Endothelial cell of umbilical vein (primary cell): ENCODE results near the gene DEFB113. TPM values are rescaled to one million over a fixed set of nuclear protein-coding genes. Genes with fewer than 3 reads are reported as not detected.

Experiments used
- BruUV-seq: library from RNA; stranded (reverse); fragments of 400-500 nt; replicated peaks from 2 replicates; lab custom pipeline; 2021; lab: Mats Ljungman, UMichigan
- CTCF ChIA-PET: fragments of 300-600, 350-600 bp; sonication (Branson Sonifier 250); formaldehyde crosslinking; loops from one replicate; lab custom pipeline; 2021; ENCODE audit warnings: antibody characterized with exemption, inconsistent platforms; lab: Charles Lee
- POLR2A ChIA-PET: fragments of 300-600, 350-600 bp; sonication (Branson Sonifier 250); formaldehyde crosslinking; loops from one replicate; lab custom pipeline; 2021; ENCODE audit warnings: antibody characterized with exemption, inconsistent platforms; lab: Charles Lee
- DNase-seq: peaks from one replicate; pipeline ENCODE4 v3.0.0-alpha.2; 2011; ENCODE audit warnings: low read depth, low spot score
- FAIRE-seq: peaks from 2 replicates; lab custom pipeline; 2011; peaks lifted over from hg19 to GRCh38; lab: Jason Lieb, UNC
- H2AFZ ChIP-seq: 2 replicates; pipeline ENCODE4 v1.6.0; 2012; ENCODE audit warnings: low read depth, low read length, control low read depth, inconsistent platforms
- H3K27ac ChIP-seq: 2 replicates; pipeline ENCODE4 v1.5.1; 2011; ENCODE audit warnings: low read depth, mild to moderate bottlenecking, control low read depth, low read length, moderate library complexity; ENCODE audit not compliant: insufficient read depth
- H3K27me3 ChIP-seq, 2 experiments: 2 replicates each; pipeline versions ENCODE4 v1.6.0 to v1.6.1; 2011; ENCODE audit warnings: low read length in 2 of 2, mixed read lengths in 1 of 2; ENCODE audit not compliant: control insufficient read depth in 2 of 2, insufficient read depth in 2 of 2
- H3K36me3 ChIP-seq, 2 experiments: 2 replicates in 1 of 2; 3 replicates in 1 of 2; pipeline ENCODE4 v1.5.1; 2011; ENCODE audit warnings: low read length in 2 of 2, mild to moderate bottlenecking in 1 of 2, moderate library complexity in 1 of 2; ENCODE audit not compliant: control insufficient read depth in 2 of 2, insufficient read depth in 2 of 2; ENCODE audit errors: extremely low read depth in 1 of 2
- H3K4me1 ChIP-seq: 3 replicates; pipeline ENCODE4 v1.5.1; 2011; ENCODE audit warnings: mild to moderate bottlenecking, low read length; ENCODE audit not compliant: control insufficient read depth, insufficient read depth; ENCODE audit errors: extremely low read depth
- H3K4me2 ChIP-seq: 2 replicates; pipeline ENCODE4 v1.6.1; 2011; ENCODE audit warnings: low read length, control low read depth, mixed read lengths; ENCODE audit not compliant: insufficient read depth
- H3K4me3 ChIP-seq, 3 experiments: fragments of 200-600 bp in 1 of 3; sonication (generic), shearing (Covaris generic) in 1 of 3; replicated peaks in 1 of 3; 2 replicates each; pipeline ENCODE4 v1.5.1; 2011 to 2016; ENCODE audit warnings: control low read depth in 3 of 3, low read length in 3 of 3, mild to moderate bottlenecking in 2 of 3, inconsistent platforms in 1 of 3, low read depth in 1 of 3, moderate library complexity in 1 of 3; ENCODE audit not compliant: insufficient read depth in 1 of 3
- H3K79me2 ChIP-seq: 2 replicates; pipeline ENCODE4 v1.6.0; 2012; ENCODE audit warnings: low read length, inconsistent platforms; ENCODE audit not compliant: control insufficient read depth, insufficient read depth
- H3K9ac ChIP-seq: replicated peaks from 2 replicates; pipeline ENCODE3; 2011; ENCODE audit warnings: low read length, control low read depth; ENCODE audit not compliant: insufficient read depth; ENCODE audit errors: extremely low read depth
- H3K9me1 ChIP-seq: replicated peaks from 3 replicates; pipeline ENCODE4 v1.6.0; 2011; ENCODE audit warnings: mild to moderate bottlenecking, low read length; ENCODE audit not compliant: control insufficient read depth, insufficient read depth; ENCODE audit errors: extremely low read depth
- H3K9me3 ChIP-seq: replicated peaks from 2 replicates; pipeline ENCODE4 v1.5.1; 2012; ENCODE audit warnings: low read length, inconsistent platforms; ENCODE audit not compliant: control insufficient read depth, insufficient read depth
- H4K20me1 ChIP-seq: replicated peaks from 2 replicates; pipeline ENCODE3; 2011; ENCODE audit warnings: mild to moderate bottlenecking, low read length; ENCODE audit not compliant: control insufficient read depth, insufficient read depth; ENCODE audit errors: extremely low read depth
- FOS ChIP-seq: IDR thresholded peaks from 2 replicates; pipeline ENCODE4 v1.6.1; 2011; ENCODE audit warnings: mild to moderate bottlenecking, low read length, moderate library complexity, borderline replicate concordance; ENCODE audit not compliant: insufficient read depth
- GATA2 ChIP-seq: IDR thresholded peaks from 2 replicates; pipeline ENCODE4 v1.7.0; 2011; ENCODE audit warnings: low read depth, mild to moderate bottlenecking, moderate library complexity, mixed read lengths, low read length; ENCODE audit not compliant: insufficient read length, insufficient read depth
- JUN ChIP-seq: IDR thresholded peaks from 2 replicates; pipeline ENCODE4 v1.6.1; 2011; ENCODE audit warnings: borderline replicate concordance, low read depth; ENCODE audit not compliant: insufficient read length, insufficient read depth
- MYC ChIP-seq: IDR thresholded peaks from one replicate; pipeline ENCODE4 v1.6.1; 2011; ENCODE audit warnings: mild to moderate bottlenecking, low read depth, low read length
- POLR2A ChIP-seq: IDR thresholded peaks from 2 replicates; pipeline ENCODE4 v1.6.1; 2012; ENCODE audit warnings: low read depth, mild to moderate bottlenecking, control low read depth, low read length
- POLR2AphosphoS5 ChIP-seq: IDR thresholded peaks from 2 replicates; pipeline ENCODE4 v1.6.1; 2012; ENCODE audit warnings: low read depth, mild to moderate bottlenecking, control low read depth, low read length, moderate library complexity; ENCODE audit not compliant: insufficient read depth
- dilution Hi-C: fragments of 300-500 bp; cut with MboI; formaldehyde crosslinking; loops from one replicate; pipeline ENCODE4 v1.15.0; 2019; ENCODE audit warnings: low sequenced_read_pairs; ENCODE audit not compliant: extremely low pct_ligation_motif_present
- intact Hi-C: fragments of 100-400 bp; cut with micrococcal nuclease; formaldehyde crosslinking; loops from one replicate; pipeline ENCODE4 v1.10.0; 2022
- polyA plus RNA-seq, 4 experiments: library from polyadenylated mRNA; depleted of rRNA in 3 of 4; stranded (reverse) in 3 of 4; unstranded in 1 of 4; fragments of >200 nt; gene quantifications; 2 replicates each; pipeline versions ENCODE4 v1.2.1 to v1.2.3, GENCODE V29; 2011 to 2012; ENCODE audit warnings: missing spikeins in 1 of 4
- total RNA-seq: library from RNA; stranded (reverse); gene quantifications from 2 replicates; pipeline ENCODE4 v1.2.3, GENCODE V29; 2021
- TF ChIP-seq, protein P1 (sequence below): IDR thresholded peaks from 2 replicates; pipeline ENCODE4 v1.6.1; 2011; ENCODE audit not compliant: insufficient read depth, insufficient read length
- TF ChIP-seq, protein P2 (sequence below), 2 donors: IDR thresholded peaks; 1 replicate in 1 of 2; 2 replicates in 1 of 2; pipeline ENCODE4 v1.5.1; 2011; ENCODE audit warnings: low read length in 2 of 2, mild to moderate bottlenecking in 2 of 2, moderate library complexity in 2 of 2, control low read depth in 1 of 2, inconsistent platforms in 1 of 2, low read depth in 1 of 2; ENCODE audit not compliant: insufficient read depth in 1 of 2; ENCODE audit errors: extremely low read depth in 1 of 2

Gene DEFB113
- total and polyA plus RNA-seq, 2 donors (not counting 3 experiments of a cell fraction or from before 2014, with no cell fraction given): not detected

DNA sequence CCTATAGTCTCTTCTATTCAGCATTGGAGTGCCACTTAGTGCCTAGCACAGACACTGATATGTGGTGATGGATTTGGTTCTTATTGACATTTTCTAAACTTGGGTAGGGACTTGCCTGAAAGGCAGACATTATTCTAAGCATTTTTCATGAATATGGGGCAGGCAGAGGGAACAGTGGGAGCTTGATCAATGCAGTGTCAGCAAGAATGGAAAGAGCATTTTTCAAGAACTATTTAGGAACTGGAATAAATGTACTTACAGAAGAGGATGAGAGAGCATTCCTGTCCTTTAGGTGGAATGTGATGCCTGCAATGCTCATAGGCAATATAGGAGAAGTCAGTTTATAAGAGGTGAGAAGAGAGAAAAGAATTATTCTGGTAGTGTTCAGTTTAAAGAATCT is 31.6 kb downstream of the DEFB113 start:
- BruUV-seq: no TSS peak
- Histone ChIP-seq H3K9me1 (no peaks in the 10 kb centered on the region), H3K9ac (no peak overlapping the region), H3K27ac (no peak overlapping the region), H3K4me2 (no peak overlapping the region), H3K27me3 (no peaks in the 10 kb centered on the region), H3K9me3 (peaks cover 1% of the 10 kb centered on the region), H4K20me1 (no peaks in the 10 kb centered on the region), H3K79me2 (no peaks in the 10 kb centered on the region), H2AFZ (no peak overlapping the region), H3K36me3 (no peaks in the 10 kb centered on the region), H3K4me3 (no peak overlapping the region), H3K4me1 (no peaks in the 10 kb centered on the region)
- FAIRE-seq: no peak
- ChIA-PET CTCF (no interaction called here), POLR2A (no interaction called here)
- no peak for DNase-seq
- dilution Hi-C loops (no loop called here), intact Hi-C loops (no loop called here)
- TF ChIP-seq POLR2A: no peak
- TF ChIP-seq, protein P1, sequence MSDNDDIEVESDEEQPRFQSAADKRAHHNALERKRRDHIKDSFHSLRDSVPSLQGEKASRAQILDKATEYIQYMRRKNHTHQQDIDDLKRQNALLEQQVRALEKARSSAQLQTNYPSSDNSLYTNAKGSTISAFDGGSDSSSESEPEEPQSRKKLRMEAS: no peak
- no peak for TF ChIP-seq POLR2AphosphoS5
- TF ChIP-seq, protein P2, sequence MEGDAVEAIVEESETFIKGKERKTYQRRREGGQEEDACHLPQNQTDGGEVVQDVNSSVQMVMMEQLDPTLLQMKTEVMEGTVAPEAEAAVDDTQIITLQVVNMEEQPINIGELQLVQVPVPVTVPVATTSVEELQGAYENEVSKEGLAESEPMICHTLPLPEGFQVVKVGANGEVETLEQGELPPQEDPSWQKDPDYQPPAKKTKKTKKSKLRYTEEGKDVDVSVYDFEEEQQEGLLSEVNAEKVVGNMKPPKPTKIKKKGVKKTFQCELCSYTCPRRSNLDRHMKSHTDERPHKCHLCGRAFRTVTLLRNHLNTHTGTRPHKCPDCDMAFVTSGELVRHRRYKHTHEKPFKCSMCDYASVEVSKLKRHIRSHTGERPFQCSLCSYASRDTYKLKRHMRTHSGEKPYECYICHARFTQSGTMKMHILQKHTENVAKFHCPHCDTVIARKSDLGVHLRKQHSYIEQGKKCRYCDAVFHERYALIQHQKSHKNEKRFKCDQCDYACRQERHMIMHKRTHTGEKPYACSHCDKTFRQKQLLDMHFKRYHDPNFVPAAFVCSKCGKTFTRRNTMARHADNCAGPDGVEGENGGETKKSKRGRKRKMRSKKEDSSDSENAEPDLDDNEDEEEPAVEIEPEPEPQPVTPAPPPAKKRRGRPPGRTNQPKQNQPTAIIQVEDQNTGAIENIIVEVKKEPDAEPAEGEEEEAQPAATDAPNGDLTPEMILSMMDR (IDR thresholded peaks at IDR 0.05; ENCODE audit: extremely low read depth in 1 of 2, insufficient read depth in 1 of 2, low read depth in 1 of 2, low read length in 2 of 2): no peak
- TF ChIP-seq MYC: no peak
- no peak for TF ChIP-seq FOS
- TF ChIP-seq GATA2: no peak
- TF ChIP-seq JUN: no peak
